ENCODE results near the gene HS3ST3A1. TPM values are rescaled to one million over a fixed set of nuclear protein-coding genes. Genes with fewer than 3 reads are reported as not detected.

Gene HS3ST3A1
- total RNA-seq, 1 donor from 2014 or later = 8.8 TPM

- Mint-ChIP-seq H3K4me3 (ENCODE audit: unreplicated experiment) (no peak overlapping the region), H3K4me1 (ENCODE audit: low read depth) (peaks cover 4% of the 10 kb centered on the region), H3K27ac (ENCODE audit: unreplicated experiment) (no peak overlapping the region), H3K36me3 (ENCODE audit: low read depth) (peaks cover 4% of the 10 kb centered on the region), H3K27me3 (ENCODE audit: low read depth) (no peaks in the 10 kb centered on the region), H3K9me3 (ENCODE audit: low read depth) (no peaks in the 10 kb centered on the region)
- DNase-seq (ENCODE audit: low spot score) = no peak
- TF ChIP-seq CTCF (IDR thresholded peaks at IDR 0.05) = no peak
Observed at GRCh38 chr17:13525876-13526275, 75.9 kb downstream of the HS3ST3A1 start.

DNA sequence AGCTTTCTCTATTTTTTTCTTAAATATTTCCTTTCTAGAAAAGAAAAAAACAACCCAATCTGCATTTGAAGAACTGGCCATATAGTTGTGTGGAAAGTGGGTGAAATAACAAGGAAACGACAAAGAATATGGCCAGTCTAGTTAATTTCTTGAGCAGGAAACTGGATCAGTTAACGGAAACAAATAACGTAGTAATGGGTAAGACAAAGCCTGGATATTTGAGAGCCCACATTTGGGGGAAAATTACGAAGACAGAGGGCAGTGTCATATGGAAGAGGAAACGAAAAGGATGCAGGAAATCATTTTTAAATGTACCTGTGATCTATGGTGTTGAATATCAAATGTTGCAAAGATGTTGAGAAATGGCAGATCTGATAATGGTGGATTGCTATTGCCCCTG lies 78.6 kb downstream of the HS3ST3A1 start:
- TF ChIP-seq CTCF (IDR thresholded peaks at IDR 0.05) = no peak
- DNase-seq (ENCODE audit: low spot score) = no peak
- Mint-ChIP-seq H3K36me3 (ENCODE audit: low read depth) (peaks cover 3% of the 10 kb centered on the region), H3K4me1 (ENCODE audit: low read depth) (peaks cover 4% of the 10 kb centered on the region), H3K27me3 (ENCODE audit: low read depth) (no peaks in the 10 kb centered on the region), H3K9me3 (ENCODE audit: low read depth) (no peaks in the 10 kb centered on the region), H3K27ac (ENCODE audit: unreplicated experiment) (no peak overlapping the region), H3K4me3 (ENCODE audit: unreplicated experiment) (no peak overlapping the region)

DNA sequence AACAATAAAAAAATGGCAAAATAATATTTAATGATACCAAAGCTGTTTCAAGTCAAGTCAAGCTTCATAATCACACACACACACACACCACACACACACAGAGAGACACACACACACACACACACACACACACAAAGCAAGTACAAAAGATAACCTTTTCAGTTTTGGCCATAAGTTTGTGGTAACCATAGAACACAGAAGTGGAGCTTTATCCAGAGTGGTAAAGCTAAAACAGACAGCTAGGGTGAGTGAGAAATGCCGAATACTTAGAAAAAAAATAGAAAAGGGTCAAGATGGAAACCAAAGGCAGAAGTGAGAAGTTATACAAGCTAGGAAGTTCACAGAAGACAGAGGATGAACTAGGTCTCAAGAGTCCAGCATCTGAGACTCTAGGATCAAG lies 79.0 kb downstream of the HS3ST3A1 start:
- H3K27ac Mint-ChIP-seq (ENCODE audit: unreplicated experiment) = no peak overlapping the region
- no peak overlapping the region for H3K4me3 Mint-ChIP-seq (ENCODE audit: unreplicated experiment)
- H3K36me3 Mint-ChIP-seq (ENCODE audit: low read depth) = peaks cover 4% of the 10 kb centered on the region
- H3K4me1 Mint-ChIP-seq (ENCODE audit: low read depth) = peaks cover 4% of the 10 kb centered on the region
- no peak for TF ChIP-seq CTCF (IDR thresholded peaks at IDR 0.05)
- no peak for DNase-seq (ENCODE audit: low spot score)
- H3K27me3 Mint-ChIP-seq (ENCODE audit: low read depth) = no peaks in the 10 kb centered on the region
- no peaks in the 10 kb centered on the region for H3K9me3 Mint-ChIP-seq (ENCODE audit: low read depth)

- no peak for TF ChIP-seq CTCF (IDR thresholded peaks at IDR 0.05)
- H3K27me3 Mint-ChIP-seq (ENCODE audit: low read depth) = no peaks in the 10 kb centered on the region
- DNase-seq (ENCODE audit: low spot score) = no peak
- no peak overlapping the region for H3K27ac Mint-ChIP-seq (ENCODE audit: unreplicated experiment)
- no peaks in the 10 kb centered on the region for H3K9me3 Mint-ChIP-seq (ENCODE audit: low read depth)
- H3K4me1 Mint-ChIP-seq (ENCODE audit: low read depth) = peaks cover 4% of the 10 kb centered on the region
- H3K36me3 Mint-ChIP-seq (ENCODE audit: low read depth) = peaks cover 4% of the 10 kb centered on the region
- no peak overlapping the region for H3K4me3 Mint-ChIP-seq (ENCODE audit: unreplicated experiment)
Observed at GRCh38 chr17:13521784-13522183, 79.9 kb downstream of the HS3ST3A1 start.

- Mint-ChIP-seq H3K4me1 (ENCODE audit: low read depth) (peaks cover 4% of the 10 kb centered on the region), H3K36me3 (ENCODE audit: low read depth) (peaks cover 4% of the 10 kb centered on the region), H3K9me3 (ENCODE audit: low read depth) (no peaks in the 10 kb centered on the region), H3K27ac (ENCODE audit: unreplicated experiment) (no peak overlapping the region), H3K27me3 (ENCODE audit: low read depth) (no peaks in the 10 kb centered on the region), H3K4me3 (ENCODE audit: unreplicated experiment) (no peak overlapping the region)
- no peak for DNase-seq (ENCODE audit: low spot score)
- no peak for TF ChIP-seq CTCF (IDR thresholded peaks at IDR 0.05)
Observed at GRCh38 chr17:13520899-13521572, 80.7 kb downstream of the HS3ST3A1 start.
